K562 (cell line): ENCODE measurements around the gene NCCRP1. TPM values are rescaled to one million over a fixed set of nuclear protein-coding genes. Genes with fewer than 3 reads are reported as not detected.

Source experiments
- ATAC-seq: fragments of 200-7000 bp; cut with Tn5 transposase; 3 replicates; pipeline ENCODE4 v1.9.1; 2020; ENCODE audit warnings: moderate library complexity
- BruUV-seq: library from RNA; stranded (reverse); fragments of 400-500 nt; replicated peaks from 2 replicates; lab custom pipeline; 2021; lab: Mats Ljungman, UMichigan
- CTCF ChIA-PET: fragments of 300-600 bp; formaldehyde crosslinking; extraction: SDS; loops from one replicate; lab custom pipeline; 2021; ENCODE audit warnings: low intra/inter-chr PET ratio; lab: Yijun Ruan, JAX
- POLR2A ChIA-PET: fragments of 300-600, 350-650 bp; sonication (Branson Sonifier 250); formaldehyde crosslinking; extraction: SDS; loops from one replicate; lab custom pipeline; 2021; ENCODE audit warnings: antibody characterized with exemption, inconsistent platforms; lab: Yijun Ruan, JAX
- DNase-seq, 4 experiments: peaks; one replicate each; pipeline versions ENCODE4 v3.0.0 to v3.0.0-alpha.2; 2011 to 2018; ENCODE audit warnings: low spot score in 3 of 4, mixed read lengths in 3 of 4; ENCODE audit errors: extremely low read depth in 1 of 4
- FAIRE-seq: peaks from 2 replicates; lab custom pipeline; 2011; peaks lifted over from hg19 to GRCh38; lab: Jason Lieb, UNC
- H2AFZ ChIP-seq: 2 replicates; pipeline ENCODE4 v1.6.0; 2011; ENCODE audit warnings: low read depth, low read length, control low read depth, inconsistent platforms
- H3K27ac ChIP-seq: fragments of 200-600 bp; 3 replicates; pipeline ENCODE4 v1.8.0; 2011; ENCODE audit warnings: low read depth, mild to moderate bottlenecking, control low read depth, inconsistent platforms, low read length, moderate library complexity, mixed read lengths; ENCODE audit errors: extremely low read depth
- H3K27me3 ChIP-seq, 2 experiments: fragments of 300-600 bp in 1 of 2; 2 replicates in 1 of 2; 3 replicates in 1 of 2; pipeline versions ENCODE4 v1.6.0 to v1.8.0; 2011; ENCODE audit warnings: inconsistent platforms in 2 of 2, low read length in 2 of 2, mild to moderate bottlenecking in 1 of 2, mixed read lengths in 1 of 2, moderate library complexity in 1 of 2; ENCODE audit not compliant: control insufficient read depth in 2 of 2, insufficient read depth in 2 of 2
- H3K36me3 ChIP-seq: fragments of 300-600 bp; 3 replicates; pipeline ENCODE4 v1.8.0; 2011; ENCODE audit warnings: mild to moderate bottlenecking, low read length, inconsistent platforms; ENCODE audit not compliant: control insufficient read depth, insufficient read depth
- H3K4me1 ChIP-seq, 2 experiments: fragments of 200-600 bp in 1 of 2; replicated peaks in 1 of 2; 2 replicates in 1 of 2; 3 replicates in 1 of 2; pipeline versions ENCODE4 v1.5.1 to v1.8.0; 2011; ENCODE audit warnings: inconsistent platforms in 2 of 2, low read length in 2 of 2, mild to moderate bottlenecking in 1 of 2, mixed read lengths in 1 of 2, moderate library complexity in 1 of 2; ENCODE audit not compliant: control insufficient read depth in 2 of 2, insufficient read depth in 2 of 2
- H3K4me2 ChIP-seq: 2 replicates; pipeline ENCODE4 v1.6.1; 2011; ENCODE audit warnings: low read length, control low read depth, inconsistent platforms, mixed read lengths; ENCODE audit not compliant: insufficient read depth
- H3K4me3 ChIP-seq: fragments of 200-600 bp; sonication (generic), shearing (Covaris generic); 2 replicates; pipeline ENCODE4 v1.5.1; 2016; ENCODE audit warnings: control low read depth, inconsistent platforms
- H3K79me2 ChIP-seq: fragments of 200-600 bp; 3 replicates; pipeline ENCODE4 v1.8.0; 2011; ENCODE audit warnings: low read length, inconsistent platforms; ENCODE audit not compliant: control insufficient read depth, insufficient read depth
- H3K9ac ChIP-seq, 2 experiments: 2 replicates each; pipeline versions ENCODE4 v1.6.0 to v1.6.1; 2011; ENCODE audit warnings: low read depth in 2 of 2, low read length in 2 of 2, control low read depth in 1 of 2, inconsistent platforms in 1 of 2, mild to moderate bottlenecking in 1 of 2, mixed read lengths in 1 of 2; ENCODE audit not compliant: insufficient read depth in 1 of 2
- H3K9me1 ChIP-seq: one replicate; pipeline ENCODE4 v1.6.0; 2011; ENCODE audit warnings: inconsistent platforms, mild to moderate bottlenecking, low read length, moderate library complexity; ENCODE audit not compliant: control insufficient read depth, insufficient read depth
- H3K9me3 ChIP-seq: replicated peaks from 2 replicates; pipeline ENCODE4 v1.5.1; 2011; ENCODE audit warnings: low read depth, low read length, inconsistent platforms; ENCODE audit not compliant: control insufficient read depth, insufficient read depth
- H4K20me1 ChIP-seq: replicated peaks from 2 replicates; pipeline ENCODE4 v1.6.1; 2011; ENCODE audit warnings: low read length, inconsistent platforms, mixed read lengths; ENCODE audit not compliant: control insufficient read depth, insufficient read depth
- NCOA2 ChIP-seq, 2 experiments: fragments of 450-650 bp; IDR thresholded peaks; 2 replicates each; pipeline ENCODE4 v1.6.1; 2018; ENCODE audit warnings: mild to moderate bottlenecking in 2 of 2, moderate library complexity in 1 of 2; ENCODE audit not compliant: partially characterized antibody in 2 of 2
- SMC3 ChIP-seq: conservative IDR thresholded peaks from 2 replicates; pipeline ENCODE4 v1.6.1; 2011; ENCODE audit warnings: low read depth, low read length, improper control_type of control experiment; ENCODE audit not compliant: insufficient read depth
- UBTF ChIP-seq, 2 experiments: IDR thresholded peaks; 2 replicates each; pipeline ENCODE4 v1.6.1; 2012; ENCODE audit warnings: improper control_type of control experiment in 2 of 2, low read depth in 2 of 2, low read length in 2 of 2, borderline replicate concordance in 1 of 2
- YBX1 ChIP-seq: fragments of 450-650 bp; IDR thresholded peaks from 2 replicates; pipeline ENCODE4 v1.7.1; 2016; ENCODE audit warnings: mild to moderate bottlenecking
- WGBS: fragments of 100-300 bp; shearing (Covaris generic); methylation state at CpG from one replicate; pipeline ENCODE4 v1.1.6; 2016; ENCODE audit warnings: low coverage, mixed read lengths; ENCODE audit not compliant: insufficient coverage; ENCODE audit errors: missing lambda C conversion rate; 5-methylcytosine and 5-hydroxymethylcytosine counted together
- in situ Hi-C: fragments of 300-500 bp; cut with MboI; formaldehyde crosslinking; loops from 4 replicates; pipeline ENCODE4 v1.15.0; 2018; ENCODE audit warnings: inconsistent platforms, mixed read lengths
- intact Hi-C: fragments of 100-400 bp; cut with micrococcal nuclease; formaldehyde crosslinking; loops from 2 replicates; pipeline ENCODE4 v1.14.2; 2022
- polyA plus RNA-seq, 8 experiments: library from polyadenylated mRNA; depleted of rRNA in 4 of 8; stranded (reverse) in 5 of 8; unstranded in 3 of 8; fragments of >200 nt; fragmentation: Nextera tagmentation in 2 of 8; fragmentation: Illumina TruSeq in 1 of 8; extraction: Ambion mirVana in 2 of 8; extraction: Trizol in 1 of 8; gene quantifications; 2 replicates each; pipeline versions ENCODE4 v1.2.1 to v1.2.3, GENCODE V29; 2011 to 2014; ENCODE audit warnings: inconsistent platforms in 1 of 8, missing spikeins in 1 of 8
- total RNA-seq, 7 experiments: library from RNA; depleted of rRNA in 6 of 7; stranded (reverse); fragments of >200 nt in 6 of 7; fragmentation: Illumina TruSeq in 2 of 7; extraction: Trizol in 2 of 7; gene quantifications; 2 replicates each; pipeline versions ENCODE4 v1.2.1 to v1.2.3, GENCODE V29; 2011 to 2021; ENCODE audit warnings: low replicate concordance in 1 of 7
- TF ChIP-seq, protein P1 (sequence below): sonication (generic); formaldehyde crosslinking; IDR thresholded peaks from 2 replicates; pipeline ENCODE4 v1.8.1; 2023; ENCODE audit warnings: mild to moderate bottlenecking, missing genetic modification reagents

NCCRP1 gene
- total and polyA plus RNA-seq, 9 of the 15 experiments (the other 6 are each of a cell fraction or from before 2014, with no cell fraction given) = 0.05 TPM; not detected in 8

DNA sequence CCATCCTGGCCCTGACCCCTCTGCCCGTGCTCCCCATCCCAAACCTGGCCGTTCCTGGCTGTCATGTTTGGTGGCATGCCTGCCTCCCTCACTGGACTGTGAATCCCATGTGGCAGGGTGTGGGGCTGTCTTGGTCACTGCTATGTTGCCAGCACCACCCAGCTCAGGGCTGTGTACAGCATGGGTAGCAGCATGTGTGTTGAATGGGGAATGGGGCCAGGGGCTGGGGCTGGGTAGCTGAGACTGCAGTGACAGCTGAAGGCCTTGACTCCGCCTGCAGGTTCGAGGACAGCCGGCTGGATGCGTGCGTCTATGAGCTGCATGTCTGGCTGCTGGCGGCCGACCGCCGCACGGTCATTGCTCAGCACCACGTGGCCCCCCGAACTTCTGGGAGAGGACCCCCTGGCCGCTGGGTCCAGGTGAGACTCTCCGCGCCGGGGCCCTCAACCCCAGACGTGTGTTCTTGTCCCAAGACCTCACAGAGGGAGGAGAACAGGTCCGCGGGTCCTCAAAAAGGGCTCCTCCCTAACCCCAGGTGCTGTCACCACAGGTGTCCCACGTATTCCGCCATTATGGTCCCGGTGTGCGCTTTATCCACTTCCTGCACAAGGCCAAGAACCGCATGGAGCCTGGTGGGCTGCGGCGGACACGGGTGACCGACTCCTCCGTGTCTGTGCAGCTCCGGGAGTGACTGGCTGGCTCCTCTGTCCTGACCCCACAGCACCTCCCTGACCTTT lies 3.5 kb downstream of the NCCRP1 start:
- FAIRE-seq = no peak
- no peak for DNase-seq
- H3K4me2 ChIP-seq = no peak overlapping the region
- H3K4me1 ChIP-seq = peaks cover 20 to 78% of the 10 kb centered on the region in 2 experiments
- H3K9ac ChIP-seq = peak overlapping the region in 1 of 2 experiments; percentile 4; a peak in 1 of 4 replicates
- BruUV-seq = no TSS peak
- ChIA-PET CTCF (no interaction called here), POLR2A (interaction anchor here (0.7 kb wide), 2 partner anchors 8 to 198 kb away, joined by 3 read pairs; no protein-coding TSS in a partner anchor)
- no peaks in the 10 kb centered on the region for H3K9me1 ChIP-seq
- peak overlapping the region; percentile 37; the same call in 1 of the 2 replicates for H2AFZ ChIP-seq
- 45% methylated on average over 27 of the region's 32 CpGs for WGBS
- no peak for ATAC-seq
- in situ Hi-C loops = no loop called here
- TF ChIP-seq, protein P1, sequence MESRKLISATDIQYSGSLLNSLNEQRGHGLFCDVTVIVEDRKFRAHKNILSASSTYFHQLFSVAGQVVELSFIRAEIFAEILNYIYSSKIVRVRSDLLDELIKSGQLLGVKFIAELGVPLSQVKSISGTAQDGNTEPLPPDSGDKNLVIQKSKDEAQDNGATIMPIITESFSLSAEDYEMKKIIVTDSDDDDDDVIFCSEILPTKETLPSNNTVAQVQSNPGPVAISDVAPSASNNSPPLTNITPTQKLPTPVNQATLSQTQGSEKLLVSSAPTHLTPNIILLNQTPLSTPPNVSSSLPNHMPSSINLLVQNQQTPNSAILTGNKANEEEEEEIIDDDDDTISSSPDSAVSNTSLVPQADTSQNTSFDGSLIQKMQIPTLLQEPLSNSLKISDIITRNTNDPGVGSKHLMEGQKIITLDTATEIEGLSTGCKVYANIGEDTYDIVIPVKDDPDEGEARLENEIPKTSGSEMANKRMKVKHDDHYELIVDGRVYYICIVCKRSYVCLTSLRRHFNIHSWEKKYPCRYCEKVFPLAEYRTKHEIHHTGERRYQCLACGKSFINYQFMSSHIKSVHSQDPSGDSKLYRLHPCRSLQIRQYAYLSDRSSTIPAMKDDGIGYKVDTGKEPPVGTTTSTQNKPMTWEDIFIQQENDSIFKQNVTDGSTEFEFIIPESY (CRISPR knock-in tag) = peak; percentile 93
- no peak for TF ChIP-seq SMC3
- TF ChIP-seq UBTF (IDR thresholded peaks at IDR 0.05; ENCODE audit: borderline replicate concordance in 1 of 2, low read depth in 2 of 2, low read length in 2 of 2) = no peak
- TF ChIP-seq NCOA2 (IDR thresholded peaks at IDR 0.05; ENCODE audit: partially characterized antibody in 2 of 2) = no peak
- TF ChIP-seq YBX1 = no peak
- no peaks in the 10 kb centered on the region for H3K36me3 ChIP-seq
- intact Hi-C loops = no loop called here
- H3K27ac ChIP-seq = no peak overlapping the region
- H3K79me2 ChIP-seq = no peaks in the 10 kb centered on the region
- H3K9me3 ChIP-seq = no peaks in the 10 kb centered on the region
- H3K4me3 ChIP-seq = no peak overlapping the region
- peaks cover 3 to 21% of the 10 kb centered on the region in 2 experiments; a peak in 2 of 5 replicates for H3K27me3 ChIP-seq
- H4K20me1 ChIP-seq = 0 out of 2 replicates have a peak, but pooled peaks cover 4% of the 10 kb centered on the region
